ENCODE data around the gene DISC1.
"Not testable (repeated sequence)": the region's sequence is repeated elsewhere in the genome, so short reads cannot be mapped to it uniquely, and the experiment has no call there.

Gene DISC1

DNA sequence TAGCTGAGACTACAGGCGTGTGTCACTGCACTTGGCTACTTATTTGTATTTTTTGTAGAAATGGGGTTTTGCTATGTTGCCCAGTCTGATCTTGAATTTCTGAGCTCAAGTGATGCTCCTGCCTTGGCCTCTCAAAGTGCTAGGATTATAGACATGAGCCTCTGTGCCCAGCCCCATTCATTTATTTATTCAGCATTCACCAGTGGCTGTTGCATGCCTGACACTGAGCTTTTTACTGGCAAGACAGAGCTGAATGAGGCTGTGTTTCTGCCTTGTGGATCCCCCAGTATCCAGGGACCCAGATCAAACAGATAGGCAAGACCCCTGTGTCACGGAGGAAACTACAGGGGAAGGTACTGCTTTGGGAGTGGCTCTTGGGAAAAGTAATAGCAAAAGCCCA lies 109.4 kb downstream of the DISC1 start:
- no peak for DNase-seq

DNA sequence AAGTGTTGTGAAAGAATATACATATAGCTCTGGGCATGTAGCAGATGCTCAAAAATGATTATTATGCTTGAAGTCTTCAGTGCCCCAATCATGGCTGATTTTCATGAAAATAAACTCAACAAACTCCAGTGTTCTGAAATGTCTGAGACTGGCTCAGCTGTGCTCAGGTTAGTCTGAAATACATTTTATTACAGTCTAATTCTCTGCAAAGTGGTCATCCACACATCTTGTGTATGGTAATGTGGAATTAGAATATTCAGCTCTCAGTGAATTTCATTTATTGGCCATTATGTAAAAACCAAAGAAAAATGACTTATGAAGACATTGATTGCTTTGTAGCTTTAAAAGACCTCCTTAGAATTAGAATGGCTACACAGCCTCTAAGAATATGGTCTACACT lies 109.9 kb downstream of the DISC1 start:
- DNase-seq, result no peak

DNA sequence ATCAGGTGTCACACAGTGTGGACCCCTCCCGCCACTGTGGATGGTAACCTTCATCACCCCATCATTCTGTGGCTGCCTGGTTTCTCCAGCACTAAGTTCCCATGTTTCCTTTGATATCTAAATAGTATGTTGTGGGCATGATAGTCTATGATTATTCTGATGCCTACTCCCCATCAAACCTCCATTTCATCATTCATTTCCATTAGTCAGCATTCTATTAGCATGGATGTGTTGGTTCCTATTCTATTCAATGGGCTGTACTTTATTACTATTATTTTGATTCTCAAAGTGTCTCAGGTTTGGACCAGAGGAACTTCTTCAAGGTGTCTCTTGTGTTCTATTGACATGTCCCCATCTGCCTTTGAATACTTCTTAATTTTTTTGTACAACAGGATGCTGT lies 112.0 kb downstream of the DISC1 start:
- DNase-seq, result no peak

GRCh38 chr1:231743966-231744365 lies 117.4 kb downstream of the DISC1 start:
- DNase-seq, result no peak

DNA sequence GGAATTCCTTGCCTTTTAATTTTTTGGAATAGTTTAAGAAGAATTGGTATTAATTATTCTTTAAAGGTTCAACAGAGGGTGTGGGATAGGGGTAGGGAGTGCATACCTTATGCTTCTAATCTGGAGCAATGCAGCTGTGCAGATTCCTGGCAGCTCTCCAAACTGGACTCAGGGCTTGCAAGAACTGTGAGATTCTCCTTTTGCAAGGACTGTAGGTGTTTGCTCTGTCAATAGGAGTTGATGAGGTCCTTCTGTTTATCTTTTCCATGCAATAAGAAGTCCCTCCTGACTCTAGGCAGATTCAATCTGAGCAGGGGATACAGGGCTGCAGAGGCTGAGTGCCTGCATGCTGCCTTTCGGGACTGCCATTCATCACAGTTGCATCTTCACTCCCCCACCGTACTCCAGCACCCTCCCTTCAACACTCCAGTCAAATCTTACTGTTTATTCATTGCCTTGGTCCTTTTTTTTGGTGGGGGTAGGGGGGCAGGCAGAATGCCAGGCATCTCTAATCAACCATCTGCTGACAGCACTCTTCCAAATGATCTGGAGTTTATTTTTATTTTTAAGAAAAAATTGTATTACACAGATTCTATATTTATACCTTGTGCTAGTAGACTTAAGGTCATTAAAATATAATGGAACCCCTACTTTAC lies 122.3 kb downstream of the DISC1 start:
- DNase-seq, result no peak

DNA sequence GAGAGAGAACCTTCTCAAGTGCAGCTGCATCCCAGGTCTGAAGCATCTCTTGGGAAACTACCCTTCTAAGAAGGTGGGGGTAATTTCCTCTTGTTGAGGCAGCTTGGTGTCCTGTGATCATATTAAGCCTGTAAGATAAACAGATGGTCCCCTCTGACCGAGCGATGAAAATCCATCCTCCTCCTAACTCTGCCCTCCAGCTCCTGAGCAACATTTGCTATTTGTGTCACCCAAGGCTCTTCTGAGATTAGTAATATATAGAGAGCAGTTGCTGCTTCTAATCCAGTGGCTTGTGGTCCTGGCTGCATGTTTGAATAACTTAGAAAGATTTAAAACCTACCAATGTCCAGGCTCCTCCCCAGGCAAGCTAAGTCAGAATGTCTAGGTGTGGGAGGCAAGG lies 123.7 kb downstream of the DISC1 start:
- DNase-seq, result no peak

DNA sequence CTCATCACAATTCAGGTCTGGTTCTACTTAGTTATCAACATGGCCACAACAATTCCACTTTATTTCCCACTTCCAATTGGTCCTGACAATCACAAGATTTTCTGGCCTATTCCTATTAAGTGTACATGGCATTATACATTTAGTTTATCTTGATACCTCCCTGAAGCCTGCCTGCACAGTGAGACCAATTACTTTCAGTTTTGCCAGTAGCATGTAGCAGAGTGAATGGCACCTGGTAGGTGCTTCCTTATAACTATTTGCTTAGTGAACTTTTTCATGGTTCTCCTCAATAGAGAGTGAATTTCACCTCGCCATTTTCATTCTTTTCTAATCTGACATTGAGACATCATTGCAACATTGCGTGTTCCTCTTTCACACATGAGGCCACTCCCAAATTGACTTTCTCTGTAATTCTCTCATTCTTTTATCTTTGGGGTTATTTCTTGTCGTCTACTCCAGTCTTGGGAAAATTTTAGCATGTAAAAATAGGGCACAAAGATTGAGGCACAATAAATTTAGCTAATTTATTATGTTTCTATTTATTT lies 124.3 kb downstream of the DISC1 start:
- DNase-seq, result peak; percentile 62

DNA sequence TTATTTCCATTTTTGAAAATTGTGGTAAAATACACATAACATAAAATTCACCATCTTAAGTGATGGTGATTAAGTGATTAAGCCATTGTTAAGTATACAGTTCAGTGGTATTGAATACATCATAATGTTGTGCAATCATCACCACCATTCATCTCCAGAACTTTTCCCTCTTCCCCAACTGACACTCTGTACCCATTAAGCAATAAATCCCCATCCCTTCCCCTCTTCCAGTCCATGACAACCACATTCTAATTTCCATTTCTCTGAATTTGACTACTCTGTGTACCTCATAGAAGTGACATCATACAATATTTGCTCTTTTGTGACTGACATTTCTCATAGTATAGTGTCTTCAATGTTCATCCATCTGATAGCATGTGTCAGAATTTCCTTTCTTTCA lies 124.8 kb downstream of the DISC1 start:
- peak; percentile 75 for DNase-seq

DNA sequence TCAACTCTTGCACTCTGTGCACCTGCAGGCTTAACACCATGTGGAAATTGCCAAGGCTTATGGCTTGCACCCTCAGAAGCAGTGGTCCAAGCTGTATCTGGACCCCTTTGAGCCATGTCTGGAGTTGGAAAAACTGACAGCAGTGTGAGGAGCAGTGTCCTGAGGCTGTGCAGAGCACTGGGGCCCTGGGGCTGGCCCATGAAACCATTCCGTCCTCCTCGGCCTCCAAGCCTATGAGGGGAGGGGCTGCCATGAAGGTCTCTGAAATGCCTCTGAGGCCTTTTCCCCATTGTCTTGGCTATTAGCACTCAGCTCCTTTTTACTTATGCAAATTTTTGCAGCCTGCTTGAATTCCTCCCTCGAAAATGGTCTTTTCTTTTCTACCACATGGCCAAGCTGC lies 126.7 kb downstream of the DISC1 start:
- DNase-seq, result no peak

- DNase-seq, result no peak
Measured at GRCh38 chr1:231757101-231757404, 130.5 kb downstream of the DISC1 start.

DNA sequence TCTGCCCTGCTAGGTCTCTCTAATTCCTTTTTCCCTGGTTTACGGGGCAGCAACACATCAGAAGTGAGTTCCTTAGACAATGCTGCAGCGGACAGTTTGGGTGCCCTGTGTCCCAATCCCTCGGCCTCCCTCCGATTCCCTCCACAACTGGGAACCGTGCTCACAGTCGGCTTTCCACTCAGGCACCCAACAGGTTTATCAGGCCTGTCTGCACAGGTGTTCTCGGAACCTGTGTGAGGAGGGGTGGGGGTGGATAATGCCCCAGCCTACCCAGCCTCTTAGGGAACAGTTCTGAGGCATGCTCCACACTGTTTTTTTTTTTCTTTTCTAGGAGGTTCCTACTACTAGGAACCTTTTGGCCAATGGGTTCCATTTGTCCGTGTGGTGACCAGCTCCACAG lies 131.2 kb downstream of the DISC1 start:
- no peak for DNase-seq

GRCh38 chr1:231761252-231761651 lies 134.7 kb downstream of the DISC1 start:
- no peak for DNase-seq

- no peak for DNase-seq
Measured at GRCh38 chr1:231761747-231762541, 135.4 kb downstream of the DISC1 start.

GRCh38 chr1:231763456-231763855 lies 136.9 kb downstream of the DISC1 start:
- DNase-seq, result peak; percentile 35

DNA sequence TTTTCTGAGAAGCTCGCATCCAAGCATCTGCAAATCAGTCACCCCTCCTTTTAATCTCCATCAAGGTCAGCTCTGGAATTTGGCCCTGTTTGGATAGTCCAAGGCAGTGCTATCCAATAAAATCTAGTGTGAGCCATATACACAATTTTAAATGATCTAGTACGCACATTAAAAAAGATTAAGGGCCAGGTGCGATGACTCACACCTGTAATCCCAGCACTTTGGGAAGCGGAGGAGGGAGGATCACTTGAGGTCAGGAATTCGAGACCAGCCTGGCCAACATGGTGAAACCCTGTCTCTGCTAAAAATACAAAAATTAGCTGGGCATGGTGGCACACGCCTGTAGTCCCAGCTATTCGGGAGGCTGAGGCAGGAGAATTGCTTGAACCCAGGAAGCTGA lies 139.2 kb downstream of the DISC1 start:
- not testable (repeated sequence) for DNase-seq

GRCh38 chr1:231767471-231767870 lies 140.9 kb downstream of the DISC1 start:
- DNase-seq, result no peak

GRCh38 chr1:231768416-231768815 lies 141.8 kb downstream of the DISC1 start:
- no peak for DNase-seq

DNA sequence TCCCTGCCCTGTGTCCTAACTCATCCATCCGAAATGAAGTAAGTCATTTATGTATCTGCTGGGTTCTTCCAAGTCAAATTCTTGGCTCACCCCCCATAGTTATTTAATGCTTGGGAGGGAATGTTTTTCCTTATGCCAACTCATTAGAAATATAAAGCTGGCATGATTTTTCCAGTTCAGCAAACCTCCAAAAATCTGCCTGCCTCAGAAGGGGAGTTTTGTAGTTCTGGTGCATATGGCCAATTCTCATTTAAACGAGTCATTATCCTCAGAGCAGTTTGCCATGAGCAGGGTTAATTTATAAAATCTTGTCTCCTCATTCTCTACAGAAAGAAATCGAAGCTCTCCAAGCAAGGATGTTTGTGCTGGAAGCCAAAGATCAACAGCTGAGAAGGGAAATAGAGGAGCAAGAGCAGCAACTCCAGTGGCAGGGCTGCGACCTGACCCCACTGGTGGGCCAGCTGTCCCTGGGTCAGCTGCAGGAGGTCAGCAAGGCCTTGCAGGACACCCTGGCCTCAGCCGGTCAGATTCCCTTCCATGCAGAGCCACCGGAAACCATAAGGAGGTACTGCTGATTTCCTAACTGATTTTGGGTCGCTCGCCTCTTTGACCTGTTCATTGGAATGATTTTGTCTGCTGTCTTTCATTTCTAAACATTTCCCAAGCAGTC lies 144.1 kb downstream of the DISC1 start:
- no peak for DNase-seq

GRCh38 chr1:231774719-231775335 lies 148.2 kb downstream of the DISC1 start:
- DNase-seq, result peak; percentile 61

DNA sequence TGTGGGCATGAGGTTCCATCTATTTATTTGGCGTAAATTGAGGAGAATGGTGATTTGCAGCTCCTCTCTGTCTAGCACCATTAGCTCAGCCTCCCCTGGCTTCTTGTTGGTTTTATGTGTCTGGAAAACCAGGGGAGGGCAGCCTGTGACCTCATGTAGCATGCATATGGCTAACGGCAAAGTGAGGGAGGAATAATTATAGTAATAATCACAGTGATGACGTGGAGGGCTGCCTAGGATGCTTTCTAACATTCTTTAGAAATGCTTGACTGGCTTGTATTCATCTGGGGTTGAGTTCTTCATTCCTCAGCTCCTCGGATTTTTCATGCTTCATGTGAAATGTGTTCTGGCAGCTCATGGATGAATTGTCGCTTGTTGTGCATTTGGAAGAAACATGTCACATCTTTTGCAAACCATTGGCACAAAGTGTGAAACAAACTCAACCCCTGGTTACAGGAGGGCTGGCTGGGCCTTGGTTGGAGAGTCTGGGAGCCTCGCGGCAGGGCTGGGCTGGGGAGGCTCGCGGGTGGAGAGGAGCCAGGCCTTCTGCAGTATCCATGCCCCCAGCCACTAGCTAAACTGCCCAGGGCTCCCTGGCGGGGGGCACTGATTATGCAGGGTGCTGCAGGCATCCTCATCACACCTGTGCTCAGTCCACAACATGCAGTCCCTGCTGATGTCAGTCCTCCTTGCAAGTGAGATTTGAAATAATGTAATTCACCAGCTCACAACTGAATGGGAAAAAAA lies 149.6 kb downstream of the DISC1 start:
- peak; percentile 13 for DNase-seq

- DNase-seq, result no peak
Measured at GRCh38 chr1:231776757-231777062, 150.1 kb downstream of the DISC1 start.

DNA sequence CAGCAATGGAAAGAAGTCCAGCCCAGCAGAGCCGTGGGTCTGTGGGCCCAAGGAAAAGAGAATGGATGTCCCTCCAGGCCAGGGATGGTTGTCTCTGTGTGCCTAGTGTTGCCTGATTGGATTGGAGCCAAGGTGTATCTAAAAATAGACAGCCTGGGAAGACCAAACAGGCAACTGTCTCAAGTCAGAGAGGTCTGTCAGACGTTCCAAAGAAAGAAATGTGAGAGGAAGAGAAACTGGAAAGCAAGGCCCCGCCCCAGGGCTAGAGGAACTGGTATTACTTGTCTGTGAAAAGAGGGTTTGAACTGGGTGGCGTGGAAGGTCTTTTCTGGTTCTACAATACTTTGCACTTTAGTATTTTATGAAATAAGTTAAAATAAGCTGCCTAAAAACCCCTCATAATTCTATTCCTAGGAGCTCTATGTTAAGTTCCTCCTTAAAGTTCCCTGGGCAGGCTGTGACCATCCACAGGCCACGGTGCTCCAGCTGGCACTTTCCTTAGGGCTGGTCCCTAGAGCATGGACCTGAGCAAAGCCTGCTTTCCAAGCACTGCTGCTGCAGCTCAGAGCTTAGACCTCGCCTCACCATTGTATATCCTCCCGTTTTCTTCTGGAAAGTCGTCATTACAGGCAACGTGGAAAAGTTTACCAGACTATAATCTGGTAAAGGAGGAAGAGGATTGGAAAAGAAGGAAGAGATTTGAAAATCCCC lies 151.6 kb downstream of the DISC1 start:
- DNase-seq, result peak; percentile 75

Measured in suppressor macrophage treated with lipopolysaccharide for 4 hours (primary cell).